NB4 (cell line): ENCODE data around the gene ZNF483.

Experiments
- POLR2A ChIP-seq: IDR thresholded peaks from 2 replicates; pipeline ENCODE4 v1.6.1; 2011; ENCODE audit warnings: mild to moderate bottlenecking; ENCODE audit not compliant: insufficient read length; ENCODE audit errors: extremely low read depth
- TF ChIP-seq, protein P1 (sequence below): IDR thresholded peaks from one replicate; pipeline ENCODE4 v1.5.1; 2012; ENCODE audit warnings: low read depth, low read length

DNA sequence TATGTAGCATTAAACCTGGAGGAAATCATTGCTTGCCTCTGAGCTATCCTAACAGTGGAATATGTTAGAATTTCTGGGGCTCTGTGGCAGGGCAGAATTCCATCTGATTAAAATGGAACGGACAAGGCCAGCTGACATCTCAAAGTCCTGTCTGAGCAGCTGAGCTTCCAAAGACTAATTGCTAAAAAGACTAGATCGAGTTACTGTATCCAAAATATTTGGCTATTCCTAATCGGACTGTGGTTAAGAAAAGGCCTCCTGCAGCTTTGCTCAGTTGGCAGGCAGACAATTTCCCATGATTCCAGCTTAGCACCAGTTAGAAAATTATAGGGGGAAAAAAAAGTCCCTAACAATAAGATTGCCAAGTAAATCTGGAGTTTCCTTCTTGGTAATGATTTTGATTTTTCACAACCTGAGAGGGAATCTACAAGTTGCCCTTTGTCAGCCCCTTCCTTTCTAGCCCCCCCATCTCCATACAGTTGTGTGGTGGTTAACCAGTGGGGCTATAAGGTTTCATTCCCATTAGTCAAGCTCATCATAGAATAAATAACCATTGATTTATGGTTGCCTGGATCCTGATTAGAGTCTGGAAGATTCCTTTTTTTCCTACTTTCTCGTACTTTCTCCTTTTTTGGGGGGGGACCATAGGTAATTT lies 48.1 kb downstream of the ZNF483 start:
- TF ChIP-seq, protein P1, sequence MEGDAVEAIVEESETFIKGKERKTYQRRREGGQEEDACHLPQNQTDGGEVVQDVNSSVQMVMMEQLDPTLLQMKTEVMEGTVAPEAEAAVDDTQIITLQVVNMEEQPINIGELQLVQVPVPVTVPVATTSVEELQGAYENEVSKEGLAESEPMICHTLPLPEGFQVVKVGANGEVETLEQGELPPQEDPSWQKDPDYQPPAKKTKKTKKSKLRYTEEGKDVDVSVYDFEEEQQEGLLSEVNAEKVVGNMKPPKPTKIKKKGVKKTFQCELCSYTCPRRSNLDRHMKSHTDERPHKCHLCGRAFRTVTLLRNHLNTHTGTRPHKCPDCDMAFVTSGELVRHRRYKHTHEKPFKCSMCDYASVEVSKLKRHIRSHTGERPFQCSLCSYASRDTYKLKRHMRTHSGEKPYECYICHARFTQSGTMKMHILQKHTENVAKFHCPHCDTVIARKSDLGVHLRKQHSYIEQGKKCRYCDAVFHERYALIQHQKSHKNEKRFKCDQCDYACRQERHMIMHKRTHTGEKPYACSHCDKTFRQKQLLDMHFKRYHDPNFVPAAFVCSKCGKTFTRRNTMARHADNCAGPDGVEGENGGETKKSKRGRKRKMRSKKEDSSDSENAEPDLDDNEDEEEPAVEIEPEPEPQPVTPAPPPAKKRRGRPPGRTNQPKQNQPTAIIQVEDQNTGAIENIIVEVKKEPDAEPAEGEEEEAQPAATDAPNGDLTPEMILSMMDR = no peak
- no peak for TF ChIP-seq POLR2A
